ENCODE measurements around the gene CERK. TPM values are rescaled to one million over a fixed set of nuclear protein-coding genes. Genes with fewer than 3 reads are reported as not detected.

The CERK gene
- total RNA-seq, 3 donors from 2014 or later, result 23.3 to 37.3 (median 26.5) TPM

GRCh38 chr22:46710806-46711205 lies 27.2 kb downstream of the CERK start:
- no peak for DNase-seq (ENCODE audit: low spot score in 2 of 2)
- intact Hi-C loops (cut with DNase I; ENCODE audit: low total_unique reads), result no loop called here
- H3K36me3 ChIP-seq, result no peaks in the 10 kb centered on the region

GRCh38 chr22:46708766-46709330 lies 29.2 kb downstream of the CERK start:
- Histone ChIP-seq H3K4me1 (no peaks in the 10 kb centered on the region), H3K4me3 (no peak overlapping the region), H3K27me3 (no peaks in the 10 kb centered on the region), H3K9me3 (no peaks in the 10 kb centered on the region), H3K36me3 (no peaks in the 10 kb centered on the region), H3K27ac (no peak overlapping the region)
- no peak for DNase-seq (ENCODE audit: low spot score in 2 of 2)
- intact Hi-C loops (cut with DNase I; ENCODE audit: low total_unique reads), result no loop called here
- TF ChIP-seq POLR2AphosphoS5 (IDR thresholded peaks at IDR 0.05) (no peak), POLR2A (IDR thresholded peaks at IDR 0.05) (no peak), CTCF (IDR thresholded peaks at IDR 0.05) (no peak)

More at GRCh38 chr22:46710806-46711205, 27.2 kb downstream of the CERK start:
- no peaks in the 10 kb centered on the region for H3K27me3 ChIP-seq
- H3K4me3 ChIP-seq, result no peak overlapping the region
- H3K4me1 ChIP-seq, result no peaks in the 10 kb centered on the region
- H3K27ac ChIP-seq, result no peak overlapping the region
- H3K9me3 ChIP-seq, result no peaks in the 10 kb centered on the region
- TF ChIP-seq POLR2AphosphoS5 (IDR thresholded peaks at IDR 0.05) (no peak), CTCF (IDR thresholded peaks at IDR 0.05) (no peak), POLR2A (IDR thresholded peaks at IDR 0.05) (no peak)

GRCh38 chr22:46707827-46708570 lies 30.1 kb downstream of the CERK start:
- H3K36me3 ChIP-seq, result no peaks in the 10 kb centered on the region
- H3K4me3 ChIP-seq, result no peak overlapping the region
- H3K9me3 ChIP-seq, result no peaks in the 10 kb centered on the region
- no peaks in the 10 kb centered on the region for H3K4me1 ChIP-seq
- no peak overlapping the region for H3K27ac ChIP-seq
- no peak for DNase-seq (ENCODE audit: low spot score in 2 of 2)
- H3K27me3 ChIP-seq, result no peaks in the 10 kb centered on the region
- intact Hi-C loops (cut with DNase I; ENCODE audit: low total_unique reads), result no loop called here
- TF ChIP-seq POLR2AphosphoS5 (IDR thresholded peaks at IDR 0.05) (no peak), POLR2A (IDR thresholded peaks at IDR 0.05) (no peak), CTCF (IDR thresholded peaks at IDR 0.05) (no peak)

- Histone ChIP-seq H3K36me3 (no peaks in the 10 kb centered on the region), H3K27ac (no peak overlapping the region), H3K27me3 (no peaks in the 10 kb centered on the region), H3K4me3 (no peak overlapping the region), H3K4me1 (no peaks in the 10 kb centered on the region), H3K9me3 (no peaks in the 10 kb centered on the region)
- TF ChIP-seq POLR2AphosphoS5 (IDR thresholded peaks at IDR 0.05) (no peak), POLR2A (IDR thresholded peaks at IDR 0.05) (no peak), CTCF (IDR thresholded peaks at IDR 0.05) (no peak)
- intact Hi-C loops (cut with DNase I; ENCODE audit: low total_unique reads), result no loop called here
- no peak for DNase-seq (ENCODE audit: low spot score in 2 of 2)
Observed at GRCh38 chr22:46707305-46707704, 30.7 kb downstream of the CERK start.

GRCh38 chr22:46706060-46706459 lies 32.0 kb downstream of the CERK start:
- intact Hi-C loops (cut with DNase I; ENCODE audit: low total_unique reads), result no loop called here
- TF ChIP-seq POLR2AphosphoS5 (IDR thresholded peaks at IDR 0.05), result no peak
- TF ChIP-seq CTCF (IDR thresholded peaks at IDR 0.05), result no peak
- no peak for TF ChIP-seq POLR2A (IDR thresholded peaks at IDR 0.05)
- Histone ChIP-seq H3K4me1 (no peaks in the 10 kb centered on the region), H3K27ac (no peak overlapping the region), H3K27me3 (no peaks in the 10 kb centered on the region), H3K9me3 (no peaks in the 10 kb centered on the region), H3K36me3 (no peaks in the 10 kb centered on the region), H3K4me3 (no peak overlapping the region)
- DNase-seq (ENCODE audit: low spot score in 2 of 2), result no peak
